T1000 (cell line): ENCODE data around the gene ACVR1B.
"Not testable (repeated sequence)": the region's sequence is repeated elsewhere in the genome, so short reads cannot be mapped to it uniquely, and the experiment has no call there.

Source experiments
- DNase-seq: peaks from one replicate; lab custom pipeline; 2025; ENCODE audit warnings: mixed read lengths; lab: John Stamatoyannopoulos, UW

ACVR1B gene

DNA sequence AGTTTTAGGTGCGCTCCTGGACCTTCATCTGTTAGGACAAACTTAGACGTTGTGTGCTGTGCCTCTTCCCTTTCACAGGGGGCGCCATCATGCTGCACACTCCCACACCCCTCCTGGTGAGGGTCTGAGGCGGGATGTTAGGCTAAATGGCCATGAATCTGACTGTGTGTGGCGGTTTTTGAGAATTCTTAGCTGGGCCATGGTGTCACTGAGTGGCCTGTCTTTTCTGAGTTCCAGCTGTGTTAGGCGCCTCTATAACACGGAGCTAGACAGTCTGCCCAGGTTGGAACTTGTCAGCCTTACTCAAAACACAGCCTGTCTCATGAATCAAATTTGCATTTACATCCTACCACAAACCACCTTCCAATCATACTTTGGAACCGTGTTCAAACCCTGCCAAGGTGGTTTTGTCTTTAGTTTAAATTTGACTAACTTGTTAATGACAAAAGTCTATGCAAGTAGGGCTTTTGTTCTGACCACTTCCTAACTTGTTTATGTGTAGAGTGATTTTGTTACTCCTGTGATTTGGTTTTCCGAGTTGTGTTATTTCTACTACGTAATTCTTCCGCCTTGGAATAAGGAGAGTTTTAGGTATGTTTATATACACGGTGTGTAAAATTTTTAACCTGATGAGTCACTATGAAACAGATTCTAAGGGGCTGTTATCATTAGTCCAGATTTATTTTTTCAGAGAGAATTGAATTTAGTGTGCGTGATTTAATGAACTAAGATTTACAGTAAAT lies 19.6 kb downstream of the ACVR1B start:
- peak; percentile 71 for DNase-seq

DNA sequence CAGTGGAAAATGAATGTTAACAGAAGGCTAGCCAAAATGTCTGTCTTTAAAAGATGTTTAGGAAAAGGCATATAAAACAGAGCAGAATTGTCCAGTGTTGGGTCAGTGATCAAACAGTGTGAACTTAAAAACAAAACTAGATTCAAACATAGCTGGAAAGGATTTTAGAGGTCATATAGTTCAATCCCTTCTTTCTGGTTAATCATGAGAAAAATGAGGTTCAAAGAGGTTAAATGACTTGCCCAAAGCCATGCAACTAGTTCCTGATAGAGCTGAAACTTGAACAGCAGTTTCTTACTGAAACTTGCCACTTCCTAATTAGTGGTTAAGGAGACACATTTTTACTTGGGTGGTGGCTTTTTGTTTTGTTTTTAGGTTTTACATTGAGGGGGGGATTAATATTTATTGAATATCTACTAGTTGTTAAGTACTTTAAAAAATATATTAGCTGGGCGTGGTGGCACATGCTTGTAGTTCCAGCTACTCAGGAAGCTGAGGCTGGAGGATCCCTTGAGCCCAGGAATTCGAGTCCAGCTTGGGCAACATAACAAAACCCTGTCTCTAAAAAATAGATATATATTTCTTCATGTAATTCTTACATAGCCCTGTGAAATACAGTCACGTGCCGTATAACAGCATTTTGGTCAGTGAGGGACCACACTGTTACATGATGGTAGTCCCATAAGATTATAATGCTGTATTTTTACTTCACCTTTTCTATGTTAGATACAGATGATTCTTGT lies 20.4 kb downstream of the ACVR1B start:
- DNase-seq: no peak

DNA sequence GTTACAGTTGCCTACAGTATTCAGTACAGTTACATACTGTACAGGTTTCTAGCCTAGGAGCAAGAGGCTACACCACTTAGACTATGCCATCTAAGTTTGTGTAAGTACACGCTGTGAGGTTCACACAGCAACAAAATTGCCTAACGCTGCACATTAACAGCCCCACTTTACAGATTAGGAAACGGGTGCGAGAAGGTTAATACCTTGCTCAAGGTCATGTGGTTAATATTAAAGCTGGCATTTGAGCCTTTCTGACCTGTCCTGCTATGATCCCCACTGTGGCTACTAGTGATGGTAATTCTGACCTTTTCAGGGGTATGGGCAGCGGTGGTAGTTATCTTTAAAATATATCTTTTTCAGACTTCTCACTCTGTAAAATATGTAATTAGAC lies 20.9 kb downstream of the ACVR1B start:
- DNase-seq: no peak

DNA sequence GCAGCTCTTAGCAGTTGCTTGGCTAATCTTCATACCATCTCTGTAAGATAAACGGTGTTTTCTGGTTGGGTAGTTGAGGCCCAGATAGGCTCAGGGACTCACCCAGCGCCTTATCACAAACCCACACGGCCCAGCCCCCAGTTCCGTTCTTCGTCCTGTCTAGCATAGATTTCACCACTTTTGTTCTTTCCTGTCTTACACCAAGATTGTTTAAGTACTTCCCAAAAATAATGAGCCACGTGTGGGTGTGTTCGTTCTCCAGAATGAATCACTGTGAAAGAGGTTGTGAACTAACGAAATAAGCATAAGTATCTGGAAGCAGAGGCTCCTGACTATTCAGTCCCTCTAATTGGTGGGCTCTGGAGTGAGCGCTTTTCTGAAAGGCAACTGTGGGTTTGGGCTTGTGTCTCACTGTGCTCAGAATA lies 21.4 kb downstream of the ACVR1B start:
- DNase-seq: no peak

DNA sequence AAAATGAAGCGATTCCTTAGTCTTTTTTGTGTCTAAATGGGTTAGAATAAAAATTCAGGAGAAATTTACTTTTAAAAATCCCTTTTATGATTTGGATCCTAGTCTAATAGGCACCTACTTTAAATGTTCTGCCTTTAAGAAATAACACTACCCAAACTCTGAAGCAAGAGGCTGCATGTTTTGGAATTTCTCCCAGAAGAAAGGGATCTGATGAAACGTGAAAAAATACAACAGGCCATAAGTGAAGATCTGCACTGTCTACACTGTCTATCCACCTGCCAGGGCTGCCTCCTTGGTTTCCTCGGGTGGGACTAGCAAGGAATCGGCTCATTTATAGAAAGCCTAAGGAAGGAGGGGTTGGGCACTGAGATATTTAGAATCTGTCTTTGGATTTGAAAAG lies 22.1 kb downstream of the ACVR1B start:
- DNase-seq: no peak

DNA sequence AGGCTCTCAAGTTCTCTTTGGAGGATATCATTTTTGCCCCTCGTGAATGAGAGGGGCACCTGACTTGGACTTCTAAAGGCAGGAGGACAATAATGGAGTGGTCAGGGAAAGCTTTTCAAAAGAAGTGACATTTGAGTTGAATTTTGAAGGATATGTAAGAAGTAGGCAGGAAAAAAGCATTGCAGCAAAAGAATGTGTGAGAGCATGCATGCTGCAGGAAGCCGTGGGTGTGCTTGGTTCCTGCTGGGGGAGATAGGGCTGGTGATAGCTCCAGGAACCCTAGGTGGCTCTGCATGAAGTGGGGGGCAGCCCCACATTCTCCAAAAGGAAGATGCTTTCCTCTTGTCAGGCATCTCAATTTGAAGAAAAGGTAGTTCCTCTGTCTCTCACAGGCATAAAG lies 23.1 kb downstream of the ACVR1B start:
- no peak for DNase-seq

DNA sequence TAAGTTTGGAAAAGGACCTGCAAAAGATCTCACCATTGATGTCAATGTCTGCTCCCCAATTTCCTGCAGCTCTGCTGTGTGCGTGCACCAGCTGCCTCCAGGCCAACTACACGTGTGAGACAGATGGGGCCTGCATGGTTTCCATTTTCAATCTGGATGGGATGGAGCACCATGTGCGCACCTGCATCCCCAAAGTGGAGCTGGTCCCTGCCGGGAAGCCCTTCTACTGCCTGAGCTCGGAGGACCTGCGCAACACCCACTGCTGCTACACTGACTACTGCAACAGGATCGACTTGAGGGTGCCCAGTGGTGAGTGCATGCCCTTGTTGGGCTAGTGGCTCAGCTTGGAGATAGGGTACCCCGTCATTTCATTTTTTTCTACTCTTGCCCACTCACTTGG lies 23.7 kb downstream of the ACVR1B start:
- no peak for DNase-seq

DNA sequence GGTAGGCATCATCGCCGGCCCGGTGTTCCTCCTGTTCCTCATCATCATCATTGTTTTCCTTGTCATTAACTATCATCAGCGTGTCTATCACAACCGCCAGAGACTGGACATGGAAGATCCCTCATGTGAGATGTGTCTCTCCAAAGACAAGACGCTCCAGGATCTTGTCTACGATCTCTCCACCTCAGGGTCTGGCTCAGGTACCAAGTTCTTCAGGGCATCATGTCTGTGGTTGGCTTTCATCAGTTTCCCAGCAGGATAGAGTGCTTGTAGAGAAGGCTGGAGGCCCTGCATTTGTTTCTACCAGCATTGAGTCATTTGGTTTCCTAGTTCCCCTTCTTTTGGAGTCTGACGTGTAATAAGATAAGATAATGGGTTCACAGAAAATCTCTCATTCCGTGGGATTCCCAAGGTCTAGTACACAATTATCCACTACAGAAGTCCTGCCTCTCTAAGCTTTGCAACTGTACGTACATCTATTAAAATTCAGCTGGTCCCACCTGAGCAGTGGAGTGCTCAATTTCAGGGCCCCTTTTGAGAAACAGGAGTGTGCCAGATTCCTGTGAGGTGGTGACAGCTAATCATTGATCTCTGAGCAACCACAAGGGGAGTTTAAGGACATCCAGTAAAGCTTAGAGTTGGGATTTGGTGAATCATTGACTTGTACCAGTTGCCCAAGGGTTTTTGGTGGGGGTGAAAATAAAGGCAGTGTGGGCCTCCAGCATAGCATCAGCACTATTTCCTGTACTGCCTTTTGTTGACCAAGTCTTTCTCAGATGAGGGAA lies 25.1 kb downstream of the ACVR1B start:
- peak; percentile 87 for DNase-seq

DNA sequence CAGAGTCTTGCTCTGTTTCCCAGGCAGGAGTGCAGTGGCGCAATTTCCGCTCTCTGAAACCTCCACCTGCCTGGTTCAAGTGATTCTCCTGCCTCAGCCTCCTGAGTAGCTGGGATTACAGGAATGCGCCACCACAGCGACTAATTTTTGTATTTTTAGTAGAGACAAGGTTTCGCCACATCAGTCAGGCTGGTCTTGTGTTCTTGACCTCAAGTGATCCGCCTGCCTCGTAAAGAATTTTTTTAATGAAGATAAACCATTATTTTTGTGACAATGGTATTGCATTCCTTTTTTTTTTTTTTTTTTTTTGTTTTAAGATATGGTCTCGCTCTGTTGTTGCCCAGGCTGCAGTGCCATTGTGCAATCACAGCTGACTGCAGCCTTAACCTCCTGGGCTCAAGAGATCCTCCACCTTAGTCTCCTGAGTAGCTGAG lies 25.8 kb downstream of the ACVR1B start:
- peak; percentile 75 for DNase-seq

DNA sequence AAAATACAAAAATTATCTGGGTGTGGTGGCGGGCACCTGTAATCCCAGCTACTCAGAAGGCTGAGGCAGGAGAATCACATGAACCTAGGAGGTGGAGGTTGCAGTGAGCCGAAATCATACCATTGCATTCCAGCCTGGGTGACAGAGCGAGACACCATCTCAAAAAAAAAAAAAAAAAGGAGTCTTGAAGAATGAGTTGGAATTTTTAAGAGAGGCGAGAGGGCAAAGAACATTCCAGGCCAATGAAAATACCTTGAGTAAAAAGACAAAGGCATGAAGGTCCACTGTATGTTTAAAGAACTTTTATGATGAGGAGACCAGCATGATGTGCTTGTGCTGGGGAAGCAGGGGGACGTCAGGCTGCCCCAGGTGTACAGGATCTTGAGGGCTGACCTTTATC lies 27.8 kb downstream of the ACVR1B start:
- not testable (repeated sequence) for DNase-seq

DNA sequence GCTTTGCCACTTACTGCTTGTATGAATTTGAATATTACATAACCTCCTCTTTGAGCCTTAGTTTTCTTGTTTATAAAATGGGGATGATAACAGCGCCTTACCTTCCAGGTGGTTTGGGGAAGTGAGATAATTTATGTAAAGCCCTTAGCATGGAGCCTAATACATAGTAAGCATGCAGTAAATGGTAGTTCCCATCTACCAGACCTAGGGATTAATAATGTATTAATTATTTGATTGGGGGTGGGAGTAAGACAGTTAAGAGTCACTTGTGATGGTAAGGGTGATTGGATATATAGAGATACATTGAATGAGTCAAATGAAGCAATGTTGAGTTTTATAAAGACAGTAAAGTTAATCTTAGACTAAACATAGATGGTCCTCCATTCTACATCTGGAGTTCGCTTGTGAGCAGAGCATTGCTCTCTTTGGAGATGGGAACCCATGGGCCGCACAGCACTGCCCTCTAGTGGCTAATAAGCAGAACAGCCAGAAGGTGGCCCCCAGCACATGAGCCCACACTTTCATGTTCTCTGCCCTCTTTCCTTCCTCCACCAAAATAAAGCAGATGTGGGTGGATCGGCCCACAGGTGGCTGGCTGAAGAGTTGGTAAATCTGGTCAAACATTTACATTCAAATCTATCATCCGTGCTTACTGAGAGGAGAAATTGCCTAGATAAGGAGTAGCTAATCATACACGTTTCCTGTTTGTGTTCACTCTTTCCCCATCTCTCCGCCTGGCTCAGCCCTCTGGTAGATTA lies 28.7 kb downstream of the ACVR1B start:
- no peak for DNase-seq

DNA sequence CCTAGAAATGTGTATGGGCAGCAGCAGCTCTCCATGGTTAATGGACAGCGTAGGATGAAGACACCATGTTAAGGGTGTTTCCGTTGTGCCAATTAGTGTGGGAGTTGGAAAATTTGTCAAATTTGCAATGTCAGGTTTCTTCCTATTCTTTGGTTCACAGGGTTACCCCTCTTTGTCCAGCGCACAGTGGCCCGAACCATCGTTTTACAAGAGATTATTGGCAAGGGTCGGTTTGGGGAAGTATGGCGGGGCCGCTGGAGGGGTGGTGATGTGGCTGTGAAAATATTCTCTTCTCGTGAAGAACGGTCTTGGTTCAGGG lies 29.3 kb downstream of the ACVR1B start:
- no peak for DNase-seq

DNA sequence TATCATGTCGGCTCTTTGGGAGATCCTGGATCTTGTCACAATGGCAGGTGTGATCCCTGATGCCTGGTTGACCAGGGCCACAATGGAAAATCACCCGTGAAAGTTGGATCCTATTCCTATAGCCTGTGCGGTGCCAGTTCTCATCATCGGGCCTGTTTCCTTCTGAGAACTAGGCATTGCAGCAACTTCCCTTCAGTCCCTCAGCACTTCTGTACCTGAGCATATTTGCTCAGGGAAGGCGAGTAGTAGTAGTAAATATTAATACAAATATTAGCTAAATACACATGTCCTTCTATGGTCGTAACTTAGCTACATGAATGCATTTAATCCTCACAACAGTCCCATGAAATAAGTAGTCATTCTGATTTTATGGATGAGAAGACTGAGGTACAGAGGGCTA lies 33.2 kb downstream of the ACVR1B start:
- DNase-seq: no peak

DNA sequence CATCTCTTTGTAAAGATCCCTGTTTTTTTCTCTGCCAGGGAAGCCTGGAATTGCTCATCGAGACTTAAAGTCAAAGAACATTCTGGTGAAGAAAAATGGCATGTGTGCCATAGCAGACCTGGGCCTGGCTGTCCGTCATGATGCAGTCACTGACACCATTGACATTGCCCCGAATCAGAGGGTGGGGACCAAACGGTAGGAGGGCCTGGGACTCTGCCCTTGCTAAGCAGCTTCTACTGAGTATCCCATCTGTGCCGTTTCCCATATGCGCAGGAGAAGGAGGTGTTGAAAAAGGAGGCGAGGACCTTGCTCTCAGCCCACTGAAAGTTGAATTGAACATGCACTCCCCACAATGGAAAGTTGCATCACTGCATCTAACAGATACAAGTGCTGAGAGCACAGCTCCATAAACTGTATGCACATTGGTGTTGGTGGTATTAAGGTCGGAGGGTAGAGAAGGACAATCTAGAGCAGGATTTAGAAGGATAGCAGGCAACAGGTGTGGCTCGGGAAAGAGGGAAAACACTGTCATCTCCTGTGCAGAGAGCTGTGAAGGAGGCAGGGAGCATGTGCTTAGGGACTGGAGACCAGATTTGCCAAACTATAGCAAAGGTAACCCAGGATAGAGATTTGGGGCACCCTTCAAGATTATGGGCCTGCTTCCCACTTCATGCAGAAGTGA lies 33.8 kb downstream of the ACVR1B start:
- no peak for DNase-seq

DNA sequence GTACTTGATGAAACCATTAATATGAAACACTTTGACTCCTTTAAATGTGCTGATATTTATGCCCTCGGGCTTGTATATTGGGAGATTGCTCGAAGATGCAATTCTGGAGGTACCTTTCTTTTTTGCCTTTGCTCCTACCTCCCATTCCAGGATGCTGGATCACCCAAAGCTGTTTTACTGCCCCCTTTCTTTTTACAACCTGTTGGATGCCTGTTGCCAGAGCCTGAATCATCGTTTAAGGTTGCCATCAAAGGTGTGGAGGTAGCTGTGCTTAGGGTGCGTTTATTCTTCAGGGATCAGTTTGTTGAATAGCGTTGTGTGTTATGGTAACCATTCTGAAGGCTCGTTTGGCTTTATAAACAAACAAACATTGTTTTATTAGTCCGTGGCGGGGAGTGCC lies 35.3 kb downstream of the ACVR1B start:
- DNase-seq: no peak

DNA sequence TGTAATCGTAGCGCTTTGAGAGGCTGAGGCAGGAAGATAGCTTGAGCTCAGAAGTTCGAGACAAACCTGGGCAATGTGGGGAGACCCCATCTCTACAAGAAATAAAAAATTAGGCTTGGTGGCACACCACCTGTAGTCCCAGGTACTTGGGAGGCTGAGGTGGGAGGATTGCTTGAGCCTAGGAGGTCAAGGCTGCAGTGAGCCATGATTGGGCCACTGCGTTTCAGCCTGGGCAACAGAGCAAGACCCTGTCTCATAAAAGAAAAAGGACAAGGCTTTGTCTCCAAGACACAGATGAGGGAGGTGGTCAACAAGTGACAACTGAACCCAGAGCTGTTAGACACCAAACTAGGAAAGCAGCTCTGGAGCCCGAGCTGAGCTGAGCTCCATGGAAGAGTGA lies 40.7 kb downstream of the ACVR1B start:
- DNase-seq: no peak

DNA sequence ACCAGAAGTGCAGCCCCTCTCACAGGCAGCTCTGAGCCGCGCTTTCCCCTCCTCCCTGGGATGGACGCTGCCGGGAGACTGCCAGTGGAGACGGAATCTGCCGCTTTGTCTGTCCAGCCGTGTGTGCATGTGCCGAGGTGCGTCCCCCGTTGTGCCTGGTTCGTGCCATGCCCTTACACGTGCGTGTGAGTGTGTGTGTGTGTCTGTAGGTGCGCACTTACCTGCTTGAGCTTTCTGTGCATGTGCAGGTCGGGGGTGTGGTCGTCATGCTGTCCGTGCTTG lies 43.0 kb downstream of the ACVR1B start:
- DNase-seq: no peak

DNA sequence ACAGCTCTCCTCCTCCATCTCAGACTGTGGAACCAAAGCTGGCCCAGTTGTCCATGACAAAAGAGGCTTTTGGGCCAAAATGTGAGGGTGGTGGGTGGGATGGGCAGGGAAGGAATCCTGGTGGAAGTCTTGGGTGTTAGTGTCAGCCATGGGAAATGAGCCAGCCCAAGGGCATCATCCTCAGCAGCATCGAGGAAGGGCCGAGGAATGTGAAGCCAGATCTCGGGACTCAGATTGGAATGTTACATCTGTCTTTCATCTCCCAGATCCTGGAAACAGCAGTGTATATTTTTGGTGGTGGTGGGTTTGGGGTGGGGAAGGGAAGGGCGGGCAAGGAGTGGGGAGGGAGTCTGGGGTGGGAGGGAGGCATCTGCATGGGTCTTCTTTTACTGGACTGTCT lies 43.5 kb downstream of the ACVR1B start:
- no peak for DNase-seq

DNA sequence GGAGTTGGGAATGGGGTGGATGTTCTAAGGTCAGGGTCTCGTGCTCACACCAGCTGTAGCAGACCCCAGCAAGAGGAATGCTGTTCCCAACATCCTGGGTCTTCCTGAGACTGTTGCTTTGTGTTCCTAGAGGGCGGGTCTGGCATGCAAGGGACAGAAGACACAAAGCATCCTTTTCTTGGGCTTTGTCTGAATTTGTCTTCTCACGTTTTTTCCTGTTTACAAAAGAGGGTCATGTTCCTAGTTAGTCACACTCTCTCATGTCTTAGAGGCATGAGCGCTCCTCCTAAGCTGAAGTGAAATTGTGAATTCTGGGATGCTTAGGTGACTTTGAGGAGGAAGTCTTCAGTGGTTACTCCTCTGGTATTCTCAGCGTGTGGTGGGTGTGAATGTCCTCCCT lies 45.6 kb downstream of the ACVR1B start:
- no peak for DNase-seq

DNA sequence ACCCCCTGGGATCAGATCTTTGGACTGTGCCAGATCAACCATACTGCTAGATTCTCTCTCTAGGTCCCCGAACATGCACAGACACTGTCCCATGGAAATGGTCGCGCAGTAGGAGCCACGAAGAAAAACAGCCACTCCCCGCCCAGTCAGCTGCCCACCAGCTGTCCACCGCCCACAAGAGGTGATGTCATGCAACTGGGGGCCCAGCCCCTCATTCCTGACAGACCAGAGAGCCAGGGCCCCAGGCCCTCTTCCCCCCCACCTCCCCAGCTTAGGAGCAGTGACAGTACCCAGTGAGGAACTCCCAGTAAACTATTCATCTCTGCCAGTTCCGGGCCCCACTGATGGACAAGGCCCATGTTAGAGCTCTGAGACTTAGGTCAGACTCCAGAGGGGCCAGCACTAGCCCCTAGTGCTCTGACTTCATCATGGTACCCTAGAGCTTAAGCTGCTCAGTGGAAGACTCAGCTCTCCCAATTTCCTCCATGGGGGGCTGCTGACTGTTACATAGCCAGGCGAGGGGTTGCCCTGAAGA lies 51.6 kb downstream of the ACVR1B start:
- DNase-seq: no peak

DNA sequence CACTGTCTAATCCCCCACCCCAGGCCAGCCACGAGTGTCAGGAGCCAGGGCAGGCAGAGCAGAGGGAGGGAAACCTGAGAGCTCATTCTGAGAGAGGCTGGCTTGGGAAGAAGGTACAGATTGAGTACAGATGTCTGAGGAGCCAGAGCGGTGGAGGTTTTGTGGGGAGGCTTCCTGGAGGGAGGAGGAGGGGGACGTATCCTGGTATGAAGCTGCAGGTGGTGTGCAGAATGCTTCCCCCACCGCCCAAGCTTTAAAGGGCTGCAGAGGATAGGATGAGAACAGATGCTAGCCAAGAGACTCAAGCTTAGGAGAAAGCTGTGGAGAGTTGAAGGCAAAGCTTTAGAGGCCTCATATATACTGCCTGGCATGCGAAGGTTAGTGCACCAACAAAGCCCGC lies 52.1 kb downstream of the ACVR1B start:
- DNase-seq: no peak
